Activated CD4-positive, alpha-beta memory T cell treated with anti-CD3 and anti-CD28 coated beads for 36 hours (primary cell): ENCODE results near the gene MPND. TPM values are rescaled to one million over a fixed set of nuclear protein-coding genes. Genes with fewer than 3 reads are reported as not detected.
A peak's percentile ranks its signal among the peaks of the same experiment; 100 is the strongest.

Experiments used
- CTCF ChIA-PET: fragments of 350-600 bp; sonication (Branson Sonifier 250); formaldehyde crosslinking; loops from one replicate; lab custom pipeline; 2021; ENCODE audit warnings: antibody characterized with exemption, inconsistent platforms; lab: Charles Lee
- POLR2A ChIA-PET: fragments of 350-600 bp; sonication (Branson Sonifier 250); formaldehyde crosslinking; loops from one replicate; lab custom pipeline; 2021; ENCODE audit warnings: antibody characterized with exemption; lab: Charles Lee
- DNase-seq: peaks from one replicate; pipeline ENCODE4 v3.0.0-alpha.2; 2020
- H3K27ac Mint-ChIP-seq: one replicate; pipeline ENCODE4 v1.8.0; 2021; ENCODE audit warnings: mixed read lengths
- H3K27me3 Mint-ChIP-seq: one replicate; pipeline ENCODE4 v1.8.0; 2021; ENCODE audit warnings: mixed read lengths
- H3K36me3 Mint-ChIP-seq: one replicate; pipeline ENCODE4 v1.8.0; 2021; ENCODE audit warnings: mixed read lengths
- H3K4me1 Mint-ChIP-seq: one replicate; pipeline ENCODE4 v1.8.0; 2021; ENCODE audit warnings: low read depth, mixed read lengths
- H3K4me3 Mint-ChIP-seq: one replicate; pipeline ENCODE4 v1.8.0; 2021; ENCODE audit warnings: mild to moderate bottlenecking, mixed read lengths
- H3K9me3 Mint-ChIP-seq: one replicate; pipeline ENCODE4 v1.8.0; 2021; ENCODE audit warnings: mixed read lengths
- intact Hi-C: fragments of 100-400 bp; cut with micrococcal nuclease; formaldehyde crosslinking; loops from one replicate; pipeline ENCODE4 v1.15.1; 2023
- total RNA-seq, 2 experiments: library from RNA; stranded (reverse); gene quantifications; one replicate each; pipeline ENCODE4 v1.2.3, GENCODE V29; 2021

The MPND gene
- total RNA-seq, 2 experiments from 2014 or later: 19.6 to 22.6 TPM

DNA sequence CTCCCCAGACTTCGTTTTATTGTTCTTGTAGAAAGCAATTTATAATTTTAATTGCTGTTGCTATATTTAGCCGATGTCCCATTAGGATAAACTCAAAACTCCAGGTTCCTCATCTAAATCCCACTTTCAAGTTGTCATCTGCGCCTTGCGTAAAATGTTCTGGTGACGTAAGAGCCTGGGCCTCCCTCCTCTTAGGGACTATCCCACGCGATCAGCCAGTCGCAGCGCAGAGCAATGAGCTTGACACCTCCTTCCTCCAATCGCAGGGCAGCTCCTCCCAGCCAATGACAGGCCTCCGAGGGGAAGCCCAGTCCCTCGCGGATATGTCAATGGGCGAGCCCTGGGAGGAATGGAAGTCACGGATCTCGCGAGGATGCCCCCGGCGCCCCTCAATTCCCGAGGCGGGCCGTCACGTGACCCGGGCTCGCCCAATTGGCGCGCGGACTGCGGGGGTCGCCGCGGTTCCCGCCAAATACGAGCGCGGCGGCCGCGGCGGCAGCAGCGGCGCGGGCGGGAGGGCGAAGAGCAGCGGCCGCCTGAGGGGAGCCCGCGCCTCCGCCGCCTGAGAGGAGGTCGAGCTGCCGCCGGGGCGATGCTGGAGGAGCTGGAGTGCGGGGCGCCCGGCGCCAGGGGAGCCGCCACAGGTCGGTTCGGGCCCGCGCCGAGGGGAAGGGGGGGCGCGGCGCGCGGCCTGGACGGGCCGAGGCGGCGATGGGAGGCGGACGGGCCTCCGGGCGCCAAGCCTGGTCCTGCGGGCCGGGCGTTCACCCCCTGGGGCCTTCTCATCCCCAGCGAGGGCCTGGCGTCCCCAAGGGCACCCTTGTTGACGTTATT is 59.0 kb downstream of the MPND start, which contains the start of gene CHAF1A:
Gene CHAF1A (plus strand): TSS at position 470 of the 834 bp plus-strand sequence. CDS start 123 bp downstream, at position 593.
- peaks cover 56% of the 10 kb centered on the region for H3K4me1 Mint-ChIP-seq
- ChIA-PET CTCF (interaction anchor here (0.6 to 3.2 kb wide), 11 partner anchors 23 to 415 kb away, joined by 3 to 52 read pairs (median 9); partner anchors contain the start of genes FEM1A and MPND), POLR2A (interaction anchor here (0.6 to 3.1 kb wide), 6 partner anchors 23 to 155 kb away, joined by 3 to 23 read pairs (median 4); partner anchors contain the start of genes MPND and YJU2)
- DNase-seq: peak; percentile 100
- intact Hi-C loops: loop anchor here (1.0 to 5.0 kb wide), 6 partner anchors 60 to 335 kb away; partner anchors contain the start of genes DPP9, YJU2 and ZBTB7A
- peak within 1 kb of the TSS; percentile 86 for H3K27ac Mint-ChIP-seq
- H3K9me3 Mint-ChIP-seq: no peaks in the 10 kb centered on the region
- peaks cover 25% of the 10 kb centered on the region for H3K36me3 Mint-ChIP-seq
- H3K27me3 Mint-ChIP-seq: no peaks in the 10 kb centered on the region
- H3K4me3 Mint-ChIP-seq: peak within 1 kb of the TSS; percentile 96

DNA sequence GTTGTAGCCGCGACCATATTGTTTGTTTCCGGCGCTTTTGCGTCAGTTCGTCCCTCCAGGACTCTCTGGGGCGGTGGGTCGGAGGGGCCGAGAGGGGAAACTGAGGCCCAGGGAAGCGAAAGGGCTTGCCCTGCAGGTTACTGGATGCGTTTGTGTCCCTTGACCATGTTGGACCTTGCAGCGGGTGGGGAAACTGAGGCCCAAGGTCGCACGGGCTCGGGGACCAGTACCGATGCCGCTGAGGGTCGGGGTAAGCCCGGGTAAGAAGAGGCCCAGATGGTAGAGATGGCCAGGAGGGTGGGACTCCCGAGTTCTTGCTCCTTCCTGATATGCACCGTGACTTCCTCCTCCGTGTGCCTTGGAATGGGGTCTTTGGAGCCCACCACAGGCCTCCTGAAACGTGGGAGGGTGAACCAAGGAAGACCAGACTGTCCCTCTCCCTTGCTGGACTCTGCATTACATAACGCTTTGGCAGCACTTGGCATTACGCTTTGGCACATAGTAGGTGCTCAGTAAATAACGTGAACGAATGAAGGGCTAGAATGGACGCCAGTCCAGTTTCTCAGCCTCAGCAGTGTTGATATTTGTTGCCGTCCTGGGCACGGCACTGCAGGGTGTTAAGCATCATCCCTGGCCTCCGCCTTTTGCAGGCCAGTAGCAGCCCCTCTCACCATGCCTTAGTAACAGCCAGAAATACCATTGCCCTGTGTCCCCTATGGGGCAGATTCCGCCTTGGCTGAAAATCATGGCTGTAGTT is 59.8 kb downstream of the MPND start:
- DNase-seq: no peak
- H3K4me3 Mint-ChIP-seq: peak overlapping the region; percentile 96
- POLR2A ChIA-PET: interaction anchor here (0.6 to 1.8 kb wide), 3 partner anchors 24 to 60 kb away, joined by 3 to 13 read pairs (median 5); partner anchors contain the start of gene MPND
- no peaks in the 10 kb centered on the region for H3K9me3 Mint-ChIP-seq
- H3K27me3 Mint-ChIP-seq: no peaks in the 10 kb centered on the region
- peaks cover 50% of the 10 kb centered on the region for H3K4me1 Mint-ChIP-seq
- H3K36me3 Mint-ChIP-seq: peaks cover 25% of the 10 kb centered on the region
- H3K27ac Mint-ChIP-seq: peak overlapping the region; percentile 80
- CTCF ChIA-PET: interaction anchor here (1.7 to 3.2 kb wide), 2 partner anchors 33 to 60 kb away, joined by 14 to 52 read pairs; partner anchors contain the start of gene MPND
- intact Hi-C loops: loop anchor here (5.0 kb wide), 2 partner anchors 319 to 336 kb away; partner anchors contain the start of genes DPP9 and ZBTB7A

DNA sequence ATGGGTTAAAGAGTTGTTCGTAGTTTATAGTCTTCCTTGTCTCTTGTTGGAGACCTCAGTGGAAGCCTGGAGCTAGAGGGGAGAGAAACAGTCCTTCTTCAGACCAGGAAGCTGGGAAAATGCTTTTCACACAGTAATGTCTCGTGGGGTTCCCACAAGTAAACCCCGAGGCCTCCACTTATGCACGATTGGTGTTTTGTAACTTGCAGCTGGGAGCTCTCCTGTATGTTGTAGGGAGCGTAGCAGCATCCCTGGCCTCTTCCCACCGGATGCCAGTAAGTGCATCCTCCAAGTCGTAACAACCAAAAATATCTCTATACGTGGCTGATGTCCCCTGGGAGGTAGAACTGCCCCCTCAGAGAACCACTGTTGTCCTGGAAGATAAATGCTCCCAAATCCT is 62.6 kb downstream of the MPND start:
- intact Hi-C loops: no loop called here

DNA sequence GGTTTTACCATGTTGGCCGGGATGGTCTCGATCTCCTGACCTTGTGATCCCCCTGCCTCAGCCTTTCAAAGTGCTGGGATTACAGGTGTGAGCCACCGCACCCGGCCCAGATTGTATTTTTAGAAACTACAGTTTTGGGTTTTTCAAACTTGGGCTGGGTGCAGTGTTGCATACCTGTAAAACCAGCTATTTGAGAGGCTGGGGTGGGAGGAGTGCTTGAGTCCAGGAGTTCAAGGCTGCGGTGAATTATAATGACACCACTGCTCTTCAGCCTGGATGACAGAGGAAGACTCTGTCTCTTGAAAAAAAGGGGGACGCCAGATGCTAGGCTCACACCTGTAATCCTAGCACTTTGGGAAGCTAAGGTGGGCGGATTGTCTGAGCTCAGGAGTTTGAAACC is 63.3 kb downstream of the MPND start:
- no peaks in the 10 kb centered on the region for H3K27me3 Mint-ChIP-seq
- intact Hi-C loops: no loop called here
- H3K9me3 Mint-ChIP-seq: no peaks in the 10 kb centered on the region
- peaks cover 30% of the 10 kb centered on the region for H3K4me1 Mint-ChIP-seq
- POLR2A ChIA-PET: interaction anchor here (1.1 kb wide), 1 partner anchor 65 kb away, joined by 3 read pairs; no protein-coding TSS in a partner anchor
- peaks cover 47% of the 10 kb centered on the region for H3K36me3 Mint-ChIP-seq
- H3K4me3 Mint-ChIP-seq: no peak overlapping the region
- no peak for DNase-seq
- CTCF ChIA-PET: no interaction called here
- no peak overlapping the region for H3K27ac Mint-ChIP-seq

More for the DNA sequence above, 62.6 kb downstream of the MPND start:
- no peaks in the 10 kb centered on the region for H3K27me3 Mint-ChIP-seq
- H3K36me3 Mint-ChIP-seq: peaks cover 44% of the 10 kb centered on the region
- no peak overlapping the region for H3K4me3 Mint-ChIP-seq
- H3K4me1 Mint-ChIP-seq: peaks cover 37% of the 10 kb centered on the region
- H3K9me3 Mint-ChIP-seq: no peaks in the 10 kb centered on the region
- ChIA-PET POLR2A (interaction anchor here (0.6 to 1.1 kb wide), 2 partner anchors 66 to 151 kb away, joined by 3 to 4 read pairs; no protein-coding TSS in a partner anchor), CTCF (no interaction called here)
- no peak overlapping the region for H3K27ac Mint-ChIP-seq
- DNase-seq: no peak

DNA sequence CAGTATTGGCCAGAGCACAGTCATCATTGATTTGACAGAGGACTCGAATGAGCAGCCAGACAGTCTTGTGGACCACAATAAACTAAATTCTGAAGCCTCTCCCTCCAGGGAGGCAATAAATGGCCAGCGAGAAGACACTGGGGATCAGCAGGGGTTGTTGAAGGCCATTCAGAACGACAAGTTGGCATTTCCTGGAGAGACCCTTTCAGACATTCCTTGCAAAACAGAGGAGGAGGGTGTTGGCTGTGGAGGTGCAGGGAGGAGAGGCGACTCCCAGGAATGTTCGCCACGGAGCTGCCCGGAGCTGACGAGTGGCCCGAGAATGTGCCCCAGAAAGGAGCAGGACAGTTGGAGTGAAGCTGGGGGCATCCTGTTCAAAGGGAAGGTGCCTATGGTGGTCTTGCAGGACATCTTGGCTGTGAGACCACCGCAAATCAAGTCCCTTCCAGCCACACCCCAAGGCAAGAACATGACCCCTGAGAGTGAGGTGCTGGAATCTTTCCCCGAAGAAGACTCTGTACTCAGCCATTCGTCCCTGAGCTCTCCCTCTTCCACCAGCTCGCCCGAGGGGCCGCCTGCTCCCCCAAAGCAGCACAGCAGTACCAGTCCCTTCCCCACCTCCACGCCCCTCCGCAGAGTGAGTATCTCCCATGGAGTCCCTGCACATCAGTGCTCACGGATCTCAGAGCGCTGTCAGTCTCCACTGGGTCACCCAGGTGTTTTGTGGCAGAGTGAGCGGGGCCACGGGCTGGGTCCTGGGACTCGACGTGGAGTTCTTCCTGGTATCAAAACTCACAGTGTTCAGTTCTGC is 66.0 kb downstream of the MPND start:
- intact Hi-C loops: no loop called here
- POLR2A ChIA-PET: no interaction called here
- H3K9me3 Mint-ChIP-seq: no peaks in the 10 kb centered on the region
- H3K27me3 Mint-ChIP-seq: no peaks in the 10 kb centered on the region
- H3K4me1 Mint-ChIP-seq: peaks cover 15% of the 10 kb centered on the region
- H3K27ac Mint-ChIP-seq: no peak overlapping the region
- DNase-seq: no peak
- H3K36me3 Mint-ChIP-seq: peaks cover 55% of the 10 kb centered on the region
- CTCF ChIA-PET: no interaction called here
- no peak overlapping the region for H3K4me3 Mint-ChIP-seq

Other genes with a start within 250 kb of the MPND start
- 100 to 1,000 TPM; 128 to 129 TPM for gene MAP2K2, start 219.4 kb upstream of the MPND start, total RNA-seq
- gene CREB3L3, start 189.9 kb upstream of the MPND start, total RNA-seq: not detected
- gene SIRT6, start 161.0 kb upstream of the MPND start, total RNA-seq: 10 to 100 TPM; 28.0 to 29.7 TPM
- gene ANKRD24, start 160.9 kb upstream of the MPND start, total RNA-seq: 1 to 10 TPM; 1.7 to 1.8 TPM
- 10 to 100 TPM; 11.0 to 14.2 TPM for gene EBI3, start 114.0 kb upstream of the MPND start, total RNA-seq
- 10 to 100 TPM; 24.0 to 25.5 TPM for gene YJU2, start 96.5 kb upstream of the MPND start, total RNA-seq
- not detected for gene SHD, start 64.3 kb upstream of the MPND start, total RNA-seq
- 1 to 10 TPM; 2.4 to 2.6 TPM for gene TMIGD2, start 41.2 kb upstream of the MPND start, total RNA-seq
- 1 to 10 TPM; 7.8 to 8.1 TPM for gene FSD1, start 39.0 kb upstream of the MPND start, total RNA-seq
- 1 to 10 TPM; 9.1 to 9.4 TPM for gene STAP2, start 4.7 kb upstream of the MPND start, total RNA-seq
- gene SH3GL1, start 57.0 kb downstream of the MPND start, total RNA-seq: 10 to 100 TPM; 38.1 to 42.0 TPM
- 10 to 100 TPM; 61.6 to 63.5 TPM for gene CHAF1A, start 59.1 kb downstream of the MPND start, total RNA-seq
- gene UBXN6, start 114.2 kb downstream of the MPND start, total RNA-seq: 10 to 100 TPM; 36.2 to 37.1 TPM
- 10 to 100 TPM; 46.0 to 47.7 TPM for gene HDGFL2, start 128.7 kb downstream of the MPND start, total RNA-seq
- under 1 TPM in 1 of 2 experiments, not detected in 1; 0.02 TPM for gene PLIN4, start 174.9 kb downstream of the MPND start, total RNA-seq
- gene PLIN5, start 191.7 kb downstream of the MPND start, total RNA-seq: under 1 TPM; 0.17 to 0.31 TPM
- under 1 TPM; 0.88 to 0.92 TPM for gene LRG1, start 196.5 kb downstream of the MPND start, total RNA-seq
- gene SEMA6B, start 216.1 kb downstream of the MPND start, total RNA-seq: under 1 TPM in 1 of 2 experiments, not detected in 1; 0.19 TPM